LNCAP (cell line): Measurements from ENCODE around the gene CBL.

Experiments
- CTCF ChIP-seq: fragments of 450-650 bp; IDR thresholded peaks from 2 replicates; pipeline ENCODE4 v1.5.1; 2017; ENCODE audit warnings: mild to moderate bottlenecking

The CBL gene

GRCh38 chr11:119209186-119209585 lies 3.0 kb downstream of the CBL start:
- TF ChIP-seq CTCF, result no peak

- no peak for TF ChIP-seq CTCF
Measured at GRCh38 chr11:119210050-119210449, 3.9 kb downstream of the CBL start.

- no peak for TF ChIP-seq CTCF
Measured at GRCh38 chr11:119218141-119218878, 12.2 kb downstream of the CBL start.

- TF ChIP-seq CTCF, result no peak
Measured at GRCh38 chr11:119222308-119222707, 16.2 kb downstream of the CBL start.

GRCh38 chr11:119222891-119223290 lies 16.8 kb downstream of the CBL start:
- no peak for TF ChIP-seq CTCF

GRCh38 chr11:119223856-119224255 lies 17.7 kb downstream of the CBL start:
- no peak for TF ChIP-seq CTCF

- no peak for TF ChIP-seq CTCF
Measured at GRCh38 chr11:119229288-119229672, 23.1 kb downstream of the CBL start.

GRCh38 chr11:119229741-119230140 lies 23.6 kb downstream of the CBL start:
- no peak for TF ChIP-seq CTCF
